NOMO-1 treated with DMSO at 0.1 percent for 48 hours (cell line): Measurements from ENCODE around the gene ANKRD63.
A peak's percentile ranks its signal among the peaks of the same experiment; 100 is the strongest.

Source experiments
- DNase-seq: peaks from one replicate; lab custom pipeline; 2025; ENCODE audit not compliant: unreplicated experiment; lab: John Stamatoyannopoulos, UW

ANKRD63 gene

GRCh38 chr15:40282869-40283614, at the start of gene ANKRD63:
Gene ANKRD63, minus strand, starts transcription at chr15:40283064. Its CDS starts 478 bp downstream, at chr15:40282586.
- DNase-seq, result peak; percentile 20

GRCh38 chr15:40332113-40332781, 49.4 kb upstream of the ANKRD63 start:
- no peak for DNase-seq

GRCh38 chr15:40331637-40332036, 48.8 kb upstream of the ANKRD63 start:
- DNase-seq, result no peak

- DNase-seq, result no peak
Observed at GRCh38 chr15:40331026-40331425, 48.2 kb upstream of the ANKRD63 start.

- DNase-seq, result no peak
Observed at GRCh38 chr15:40330368-40330836, 47.5 kb upstream of the ANKRD63 start.

GRCh38 chr15:40329804-40330203, 46.9 kb upstream of the ANKRD63 start:
- DNase-seq, result no peak

GRCh38 chr15:40328751-40329150, 45.9 kb upstream of the ANKRD63 start:
- no peak for DNase-seq

- no peak for DNase-seq
Observed at GRCh38 chr15:40328176-40328575, 45.3 kb upstream of the ANKRD63 start.

- DNase-seq, result no peak
Observed at GRCh38 chr15:40327457-40327856, 44.6 kb upstream of the ANKRD63 start.

- DNase-seq, result peak; percentile 32
Observed at GRCh38 chr15:40325700-40326099, 42.8 kb upstream of the ANKRD63 start.

- DNase-seq, result no peak
Observed at GRCh38 chr15:40325188-40325587, 42.3 kb upstream of the ANKRD63 start.

GRCh38 chr15:40323953-40324937, 41.4 kb upstream of the ANKRD63 start:
- no peak for DNase-seq

- peak; percentile 98 for DNase-seq
Observed at GRCh38 chr15:40323239-40323952, 40.5 kb upstream of the ANKRD63 start, which contains the start of gene INAFM2. Gene INAFM2, plus strand, starts transcription at chr15:40323692. Its CDS starts 364 bp downstream, at chr15:40324056.

GRCh38 chr15:40322531-40323238, 39.8 kb upstream of the ANKRD63 start:
- no peak for DNase-seq

GRCh38 chr15:40320931-40321371, 38.1 kb upstream of the ANKRD63 start:
- DNase-seq, result peak; percentile 74

- DNase-seq, result no peak
Observed at GRCh38 chr15:40320409-40320808, 37.5 kb upstream of the ANKRD63 start.

GRCh38 chr15:40317580-40317979, 34.7 kb upstream of the ANKRD63 start:
- DNase-seq, result no peak

- DNase-seq, result no peak
Observed at GRCh38 chr15:40316931-40317330, 34.1 kb upstream of the ANKRD63 start.

GRCh38 chr15:40314723-40315276, 31.9 kb upstream of the ANKRD63 start:
- DNase-seq, result no peak
